HTERT RPE-1 (cell line): Measurements from ENCODE around the gene CLP1.
"Not testable (repeated sequence)": the region's sequence is repeated elsewhere in the genome, so short reads cannot be mapped to it uniquely, and the experiment has no call there.

ENCODE experiments used
- in situ Hi-C: fragments of 300-500 bp; cut with MboI; formaldehyde crosslinking; loops from 4 replicates; pipeline ENCODE4 v1.14.3; 2020; ENCODE audit warnings: low sequenced_read_pairs

The CLP1 gene

GRCh38 chr11:57640068-57640800 lies 17.3 kb upstream of the CLP1 start:
- in situ Hi-C loops: no loop called here

GRCh38 chr11:57641011-57641807 lies 16.4 kb upstream of the CLP1 start:
- in situ Hi-C loops: no loop called here

GRCh38 chr11:57643802-57644201 lies 13.8 kb upstream of the CLP1 start:
- in situ Hi-C loops: no loop called here

- in situ Hi-C loops: no loop called here
Observed at GRCh38 chr11:57644748-57645688, 12.5 kb upstream of the CLP1 start.

GRCh38 chr11:57645689-57646085 lies 11.9 kb upstream of the CLP1 start:
- in situ Hi-C loops: no loop called here

GRCh38 chr11:57646194-57646798 lies 11.3 kb upstream of the CLP1 start:
- in situ Hi-C loops: no loop called here

- in situ Hi-C loops: no loop called here
Observed at GRCh38 chr11:57646799-57647303, 10.7 kb upstream of the CLP1 start.

- in situ Hi-C loops: no loop called here
Observed at GRCh38 chr11:57647372-57647771, 10.2 kb upstream of the CLP1 start.

GRCh38 chr11:57647960-57648800 lies 9.4 kb upstream of the CLP1 start:
- in situ Hi-C loops: no loop called here

- in situ Hi-C loops: no loop called here
Observed at GRCh38 chr11:57648801-57649735, 8.5 kb upstream of the CLP1 start.

GRCh38 chr11:57649826-57650738 lies 7.5 kb upstream of the CLP1 start, which contains the start of gene YPEL4:
Gene YPEL4, minus strand, starts transcription at chr11:57649912. Its CDS starts 2,805 bp downstream, at chr11:57647107.
- in situ Hi-C loops: no loop called here

- in situ Hi-C loops: no loop called here
Observed at GRCh38 chr11:57650739-57651090, 6.8 kb upstream of the CLP1 start.

GRCh38 chr11:57651408-57651807 lies 6.2 kb upstream of the CLP1 start:
- in situ Hi-C loops: no loop called here

GRCh38 chr11:57652230-57652629 lies 5.3 kb upstream of the CLP1 start:
- in situ Hi-C loops: not testable (repeated sequence)

- in situ Hi-C loops: no loop called here
Observed at GRCh38 chr11:57652662-57653061, 4.9 kb upstream of the CLP1 start.

- in situ Hi-C loops: no loop called here
Observed at GRCh38 chr11:57653163-57653562, 4.4 kb upstream of the CLP1 start.

GRCh38 chr11:57656885-57657193 lies 723 bp upstream of the CLP1 start:
- in situ Hi-C loops: no loop called here

- in situ Hi-C loops: no loop called here
Observed at GRCh38 chr11:57658023-57658361, 430 bp downstream of the CLP1 start.
